NCI-H2107 treated with DMSO at 0.1 percent for 48 hours (cell line): ENCODE measurements around the gene OLFM3.

Experiments
- DNase-seq: peaks from one replicate; lab custom pipeline; 2025; ENCODE audit not compliant: unreplicated experiment; lab: John Stamatoyannopoulos, UW

The OLFM3 gene

GRCh38 chr1:101996825-101997465 lies at the start of gene OLFM3:
TSS of gene OLFM3 (minus strand) at chr1:101996926.
- DNase-seq = peak; percentile 56

GRCh38 chr1:102045752-102046151 lies 49.0 kb upstream of the OLFM3 start:
- DNase-seq = no peak

- no peak for DNase-seq
These were observed 35.8 kb upstream of the OLFM3 start for GRCh38 chr1:102032534-102032933.

GRCh38 chr1:102019530-102019929 lies 22.8 kb upstream of the OLFM3 start:
- no peak for DNase-seq

- no peak for DNase-seq
These were observed 19.0 kb upstream of the OLFM3 start for GRCh38 chr1:102015728-102016127.

- DNase-seq = peak; percentile 95
These were observed 5.3 kb upstream of the OLFM3 start for GRCh38 chr1:102002057-102002456.

GRCh38 chr1:101995984-101996745 lies 561 bp downstream of the OLFM3 start:
- no peak for DNase-seq

- no peak for DNase-seq
These were observed 3.0 kb downstream of the OLFM3 start for GRCh38 chr1:101993710-101994109.

GRCh38 chr1:101992821-101993575 lies 3.7 kb downstream of the OLFM3 start:
- DNase-seq = no peak

GRCh38 chr1:101980974-101981373 lies 15.8 kb downstream of the OLFM3 start:
- DNase-seq = no peak

- DNase-seq = no peak
These were observed 19.5 kb downstream of the OLFM3 start for GRCh38 chr1:101977266-101977665.

- DNase-seq = no peak
These were observed 20.6 kb downstream of the OLFM3 start for GRCh38 chr1:101976161-101976560.

GRCh38 chr1:101975371-101975770 lies 21.4 kb downstream of the OLFM3 start:
- no peak for DNase-seq

- DNase-seq = no peak
These were observed 22.0 kb downstream of the OLFM3 start for GRCh38 chr1:101974599-101975274.

- no peak for DNase-seq
These were observed 25.4 kb downstream of the OLFM3 start for GRCh38 chr1:101971304-101971703.

- no peak for DNase-seq
These were observed 28.9 kb downstream of the OLFM3 start for GRCh38 chr1:101967871-101968270.

GRCh38 chr1:101965341-101965740 lies 31.4 kb downstream of the OLFM3 start:
- DNase-seq = no peak

- DNase-seq = no peak
These were observed 32.0 kb downstream of the OLFM3 start for GRCh38 chr1:101964708-101965107.

GRCh38 chr1:101960142-101960541 lies 36.6 kb downstream of the OLFM3 start:
- no peak for DNase-seq

GRCh38 chr1:101959456-101959855 lies 37.3 kb downstream of the OLFM3 start:
- DNase-seq = no peak

- DNase-seq = no peak
These were observed 39.0 kb downstream of the OLFM3 start for GRCh38 chr1:101957771-101958170.
